Activated CD8-positive, alpha-beta memory T cell treated with anti-CD3 and anti-CD28 coated beads, Interleukin-2, amount 50 U/mL, for 1 hour (primary cell): ENCODE measurements around the gene ABTB2.

ENCODE experiments used
- DNase-seq: peaks from one replicate; pipeline ENCODE4 v3.0.0-alpha.2; 2020; ENCODE audit errors: extremely low read depth

ABTB2 gene

GRCh38 chr11:34360046-34360445 lies 2.2 kb upstream of the ABTB2 start:
- no peak for DNase-seq

GRCh38 chr11:34359548-34359891 lies 1.7 kb upstream of the ABTB2 start:
- DNase-seq, result no peak

- DNase-seq, result peak; percentile 28
These were observed 1.1 kb upstream of the ABTB2 start for GRCh38 chr11:34358728-34359547.

GRCh38 chr11:34358258-34358727 lies 483 bp upstream of the ABTB2 start:
- DNase-seq, result no peak

- peak; percentile 14 for DNase-seq
These were observed 703 bp downstream of the ABTB2 start for GRCh38 chr11:34356913-34357700.

- DNase-seq, result no peak
These were observed 1.3 kb downstream of the ABTB2 start for GRCh38 chr11:34356576-34356912.

GRCh38 chr11:34356130-34356529 lies 1.7 kb downstream of the ABTB2 start:
- DNase-seq, result no peak

GRCh38 chr11:34355726-34356125 lies 2.1 kb downstream of the ABTB2 start:
- no peak for DNase-seq

GRCh38 chr11:34354782-34355181 lies 3.0 kb downstream of the ABTB2 start:
- no peak for DNase-seq

- DNase-seq, result no peak
These were observed 3.9 kb downstream of the ABTB2 start for GRCh38 chr11:34353881-34354280.

- DNase-seq, result no peak
These were observed 5.9 kb downstream of the ABTB2 start for GRCh38 chr11:34351687-34352469.

GRCh38 chr11:34351051-34351450 lies 6.8 kb downstream of the ABTB2 start:
- no peak for DNase-seq

- no peak for DNase-seq
These were observed 7.9 kb downstream of the ABTB2 start for GRCh38 chr11:34349882-34350281.

GRCh38 chr11:34348919-34349318 lies 8.9 kb downstream of the ABTB2 start:
- DNase-seq, result no peak

GRCh38 chr11:34348096-34348495 lies 9.7 kb downstream of the ABTB2 start:
- DNase-seq, result no peak

GRCh38 chr11:34346551-34346950 lies 11.3 kb downstream of the ABTB2 start:
- no peak for DNase-seq

- no peak for DNase-seq
These were observed 11.8 kb downstream of the ABTB2 start for GRCh38 chr11:34345991-34346480.

GRCh38 chr11:34345540-34345876 lies 12.3 kb downstream of the ABTB2 start:
- DNase-seq, result no peak

GRCh38 chr11:34344768-34345539 lies 12.9 kb downstream of the ABTB2 start:
- DNase-seq, result no peak

GRCh38 chr11:34344410-34344767 lies 13.4 kb downstream of the ABTB2 start:
- DNase-seq, result no peak

GRCh38 chr11:34343686-34344085 lies 14.1 kb downstream of the ABTB2 start:
- no peak for DNase-seq

- DNase-seq, result no peak
These were observed 14.7 kb downstream of the ABTB2 start for GRCh38 chr11:34343153-34343552.
